NCI-H1092 (cell line): ENCODE data around the gene KIF1C.
"Not testable (repeated sequence)": the region's sequence is repeated elsewhere in the genome, so short reads cannot be mapped to it uniquely, and the experiment has no call there.

Source experiments
- DNase-seq: peaks from one replicate; lab custom pipeline; 2025; lab: John Stamatoyannopoulos, UW

The KIF1C gene

DNA sequence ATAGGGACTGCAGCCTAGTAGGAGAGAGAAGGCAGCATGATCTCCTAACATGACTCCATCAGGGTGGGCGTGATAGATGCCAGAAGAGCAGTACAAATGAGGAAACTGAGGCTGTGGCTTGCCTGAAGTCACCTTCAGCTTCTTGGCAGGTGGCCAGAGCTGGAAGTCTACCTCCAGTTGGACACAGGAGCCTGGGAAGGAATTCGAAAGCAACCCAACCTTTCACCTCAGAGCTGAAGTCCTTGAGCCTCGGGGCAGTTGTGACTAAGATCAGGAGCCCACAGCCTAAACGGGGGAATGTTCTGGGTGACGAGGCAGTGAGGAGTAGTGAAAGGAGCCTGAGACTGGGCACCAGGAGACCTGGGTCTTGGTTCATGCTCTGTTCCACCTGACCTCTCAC, 46.9 kb downstream of the KIF1C start:
- no peak for DNase-seq

DNA sequence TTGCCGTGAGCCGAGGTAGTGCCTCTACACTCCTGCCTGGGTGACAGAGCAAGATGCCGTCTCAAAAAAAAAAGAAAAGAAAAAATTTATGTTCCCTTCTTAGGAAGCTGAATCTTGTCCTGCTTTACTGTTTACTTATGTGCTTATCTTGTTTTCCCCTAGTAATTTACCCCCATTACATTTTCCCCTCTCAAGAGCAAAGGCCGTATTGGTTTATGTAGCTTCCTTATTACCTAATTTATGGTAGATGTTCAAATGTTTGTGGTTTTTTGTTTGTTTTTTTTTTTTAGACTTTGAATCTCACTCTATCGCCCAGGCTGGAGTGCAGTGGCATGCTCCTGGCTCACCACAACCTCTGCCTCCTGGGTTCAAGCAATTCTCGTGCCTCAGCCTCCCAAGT, 47.7 kb downstream of the KIF1C start:
- DNase-seq: no peak

DNA sequence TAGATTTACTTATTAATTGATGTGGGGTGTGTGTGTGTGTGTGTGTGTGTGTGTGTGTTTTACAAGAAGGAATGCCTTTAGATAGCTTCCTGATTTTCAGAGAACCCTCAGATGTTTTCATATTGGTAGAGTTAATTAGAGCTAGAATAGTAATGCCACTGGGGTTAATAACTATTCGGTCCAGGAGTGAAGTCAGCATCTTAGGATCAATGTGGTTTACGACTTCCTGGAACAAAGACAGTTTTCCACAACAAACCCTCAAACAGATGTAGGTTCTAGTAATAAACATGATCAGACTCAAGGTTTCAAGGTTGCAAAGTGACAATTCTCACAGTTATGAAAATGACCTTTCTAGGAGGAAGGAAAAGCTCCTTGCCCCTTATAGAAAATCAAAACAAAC, 49.7 kb downstream of the KIF1C start:
- DNase-seq: no peak

DNA sequence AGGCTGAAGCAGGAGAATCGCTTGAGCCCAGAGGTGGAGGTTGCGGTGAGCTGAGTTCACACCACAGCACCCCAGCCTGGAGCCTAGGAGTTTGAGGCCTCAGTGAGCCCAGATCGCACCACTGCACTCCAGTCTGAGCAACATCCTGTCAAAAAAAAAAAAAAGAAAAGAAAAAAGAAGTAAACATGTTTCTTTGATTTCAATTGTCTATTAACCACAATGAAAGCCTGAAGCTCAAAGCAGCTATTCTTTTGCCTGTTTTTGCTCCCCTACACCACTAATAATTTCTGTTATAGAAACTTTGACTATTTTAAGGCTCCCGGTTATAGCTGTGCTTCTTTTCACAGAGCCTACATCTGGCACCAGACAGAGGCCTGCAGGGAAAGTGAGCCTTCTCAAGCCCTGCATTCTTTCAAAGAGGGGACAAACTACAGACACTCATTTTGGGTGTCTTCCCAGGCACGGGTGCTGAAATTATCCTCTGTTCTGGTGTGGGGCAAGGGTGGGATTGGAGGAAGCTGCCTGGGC, 51.6 kb downstream of the KIF1C start:
- no peak for DNase-seq

DNA sequence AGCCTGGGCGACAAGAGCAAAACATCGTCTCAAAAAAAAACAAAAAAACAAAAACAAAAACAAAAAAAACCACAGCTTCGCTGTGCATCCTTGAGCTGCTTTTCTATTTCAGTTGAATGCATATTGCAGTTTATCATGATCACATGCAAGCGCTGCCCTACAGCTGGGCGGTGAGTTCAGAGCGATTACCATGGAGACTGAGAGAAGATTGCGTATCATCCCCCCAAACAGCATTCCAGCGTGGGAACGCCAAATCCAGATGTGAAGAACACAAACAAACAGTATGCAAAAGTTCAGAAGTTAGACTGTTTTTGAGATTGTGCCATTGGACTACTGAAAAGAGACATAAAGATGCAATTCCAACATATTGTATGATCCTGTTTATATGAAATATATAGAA, 52.5 kb downstream of the KIF1C start:
- DNase-seq: no peak

DNA sequence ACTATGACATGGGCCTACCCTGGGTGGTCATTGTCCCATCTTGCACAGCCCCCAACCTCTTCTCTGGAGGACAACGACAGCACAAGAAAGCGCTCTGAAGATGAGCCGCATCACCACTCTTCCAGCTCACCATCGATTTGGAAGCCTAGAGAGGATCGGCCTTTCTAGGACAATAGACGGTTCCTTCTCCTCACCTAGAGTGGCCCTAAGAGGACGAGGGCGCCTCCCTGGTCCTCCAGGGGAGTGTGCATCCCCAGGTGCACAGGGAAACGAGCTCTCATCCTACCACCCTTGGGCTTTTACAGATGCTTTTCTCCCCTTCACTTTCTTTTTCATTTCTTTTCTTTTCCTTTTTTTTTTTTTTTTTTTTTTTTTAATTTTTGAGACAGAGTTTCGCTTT, 57.8 kb downstream of the KIF1C start:
- no peak for DNase-seq

DNA sequence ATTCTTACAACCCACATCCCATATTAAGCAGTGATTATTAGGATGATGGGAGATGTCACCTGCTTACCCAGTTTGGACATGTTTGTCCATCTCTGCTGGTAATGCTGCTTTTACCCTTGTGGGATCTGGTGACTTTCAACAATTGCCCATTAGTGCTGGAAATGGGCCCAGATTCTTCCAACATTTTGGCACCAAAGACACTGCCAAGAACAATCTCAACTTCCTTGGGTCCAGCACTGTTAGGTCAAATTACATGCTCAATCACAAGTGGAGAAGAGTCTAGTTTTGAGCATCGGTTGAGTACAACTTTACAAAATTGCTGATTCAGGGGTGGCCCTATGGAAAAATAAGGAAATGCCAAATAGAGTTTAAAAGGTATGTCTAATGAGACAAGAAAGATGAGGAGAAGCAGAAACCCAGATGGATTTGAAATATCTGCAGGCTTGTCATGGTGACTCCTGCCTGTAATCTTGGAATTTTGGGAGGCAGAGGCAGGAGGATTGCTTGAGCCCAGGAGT, 67.5 kb downstream of the KIF1C start:
- no peak for DNase-seq

DNA sequence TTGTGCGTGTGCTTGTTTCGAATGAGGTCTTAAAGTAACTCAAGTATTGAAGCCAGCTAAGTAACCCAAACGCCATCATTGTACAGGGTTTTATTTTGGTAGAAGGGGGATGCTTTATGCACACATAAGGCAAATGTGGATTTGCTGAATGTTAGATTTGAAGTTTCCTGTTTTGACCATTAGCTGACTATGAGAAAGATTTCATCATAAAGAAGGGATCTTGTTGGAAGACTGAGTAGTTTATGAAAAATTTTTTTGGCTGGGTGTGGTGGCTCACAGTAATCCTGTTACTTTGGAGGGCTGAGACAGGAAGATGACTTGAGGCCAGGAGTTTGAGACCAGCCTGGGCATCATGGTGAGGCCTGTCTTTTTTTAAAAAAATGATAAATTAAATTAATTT, 70.5 kb downstream of the KIF1C start:
- no peak for DNase-seq

DNA sequence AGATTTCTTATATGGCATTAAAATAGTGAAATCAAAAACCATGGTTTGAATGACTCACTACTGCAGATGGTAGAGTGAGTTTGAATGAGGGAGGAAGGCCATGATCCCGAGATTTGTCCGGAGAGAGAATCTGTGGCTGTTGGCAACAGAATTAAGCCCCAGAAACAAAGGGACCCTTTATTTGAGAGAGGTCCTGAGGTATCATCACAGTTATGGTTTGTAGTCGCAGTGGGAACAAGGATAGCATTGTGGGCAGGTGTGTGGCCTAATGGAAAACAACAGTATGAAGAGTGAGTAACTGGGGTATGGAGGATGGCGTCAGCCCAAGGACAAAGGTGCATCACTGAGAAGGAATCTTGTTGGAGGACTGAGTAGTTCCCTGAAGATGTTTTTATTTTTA, 72.0 kb downstream of the KIF1C start:
- no peak for DNase-seq

DNA sequence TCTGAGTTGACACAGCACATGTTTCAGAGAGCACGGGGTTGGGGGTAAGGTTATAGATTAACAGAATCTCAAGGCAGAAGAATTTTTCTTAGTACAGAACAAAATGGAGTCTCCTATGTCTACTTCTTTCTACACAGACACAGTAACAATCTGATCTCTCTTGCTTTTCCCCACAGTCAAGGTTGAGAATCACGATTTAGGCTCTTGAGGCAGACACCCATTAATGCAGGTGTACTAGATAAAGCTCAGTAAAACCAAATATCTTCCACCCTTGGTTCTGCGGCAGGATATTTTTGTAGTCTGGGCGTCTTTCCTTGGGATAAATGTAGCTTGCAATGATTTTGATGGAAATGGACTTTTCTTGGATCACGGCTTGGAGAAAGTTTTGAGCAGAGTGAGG, 77.7 kb downstream of the KIF1C start:
- DNase-seq: not testable (repeated sequence)

DNA sequence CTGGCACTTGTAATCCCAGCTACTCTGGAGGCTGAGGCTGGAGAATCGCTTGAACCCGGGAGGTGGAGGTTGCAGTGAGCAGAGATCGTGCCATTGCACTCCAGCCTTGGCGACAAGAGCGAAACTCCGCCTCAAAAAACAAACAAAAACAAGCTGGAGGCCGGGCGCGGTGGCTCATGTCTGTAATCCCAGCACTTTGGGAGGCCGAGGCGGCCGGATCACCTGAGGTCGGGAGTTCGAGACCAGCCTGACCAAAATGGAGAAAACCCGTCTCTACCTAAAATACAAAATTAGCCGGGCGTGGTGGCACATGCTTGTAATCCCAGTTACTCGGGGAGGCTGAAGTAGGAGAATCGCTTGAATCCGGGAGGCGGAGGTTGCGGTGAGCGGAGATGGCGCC, 79.5 kb downstream of the KIF1C start:
- not testable (repeated sequence) for DNase-seq

DNA sequence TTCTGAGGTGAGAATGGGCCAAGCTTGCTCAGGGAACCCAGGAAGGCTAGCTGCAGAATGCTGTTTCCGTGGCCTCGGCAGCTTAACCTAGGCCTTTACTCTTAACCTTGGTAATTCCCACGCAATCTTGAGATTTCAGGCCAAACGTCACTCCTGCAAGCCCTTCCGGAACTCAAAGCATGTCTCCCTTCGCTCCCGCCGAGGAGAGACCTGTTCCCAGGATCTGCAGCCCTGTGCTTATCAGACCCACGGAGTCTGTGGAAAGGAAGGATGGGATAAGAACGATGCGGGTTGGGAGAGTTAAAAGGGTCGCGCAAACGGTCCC, 80.0 kb downstream of the KIF1C start:
- DNase-seq: no peak
